Right cardiac atrium (tissue), 5 donors: ENCODE measurements around the gene LCTL. TPM values are rescaled to one million over a fixed set of nuclear protein-coding genes. Genes with fewer than 3 reads are reported as not detected.

ENCODE experiments used
- ATAC-seq, 2 donors: fragments of 200-7000 bp; cut with Tn5 transposase; one replicate each; pipeline versions ENCODE4 v1.8.0 to v1.9.1; 2020; ENCODE audit warnings: moderate library complexity in 2 of 2, mild to moderate bottlenecking in 1 of 2
- DNase-seq, 3 donors: peaks; one replicate each; pipeline ENCODE4 v3.0.0-alpha.2; 2020
- H3K27ac ChIP-seq: one replicate; pipeline ENCODE4 v1.5.1; 2013; ENCODE audit warnings: mild to moderate bottlenecking, low read length, control low read depth, moderate library complexity
- H3K27me3 ChIP-seq: one replicate; pipeline ENCODE4 v1.6.1; 2013; ENCODE audit not compliant: control insufficient read depth, insufficient read depth
- H3K4me1 ChIP-seq: one replicate; pipeline ENCODE4 v1.6.1; 2013; ENCODE audit warnings: low read length; ENCODE audit not compliant: control insufficient read depth, insufficient read depth
- H3K4me3 ChIP-seq: one replicate; pipeline ENCODE4 v1.5.1; 2013; ENCODE audit warnings: low read length, control low read depth
- H3K9me3 ChIP-seq: one replicate; pipeline ENCODE4 v1.6.1; 2013; ENCODE audit warnings: low read length; ENCODE audit not compliant: control insufficient read depth
- WGBS: extraction: QIAGEN DNeasy Blood & Tissue Kit; methylation state at CpG from one replicate; pipeline ENCODE4 v1.1.7; 2013; 5-methylcytosine and 5-hydroxymethylcytosine counted together
- intact Hi-C, 4 donors: fragments of 100-400 bp; cut with DNase I; formaldehyde crosslinking; loops; one replicate each; pipeline versions ENCODE4 v1.11.0 to v1.14.0; 2022 to 2023
- polyA plus RNA-seq: library from polyadenylated mRNA; stranded (reverse); fragments of 200-250 nt; gene quantifications from one replicate; pipeline ENCODE4 v1.2.3, GENCODE V29; 2013
- total RNA-seq, 4 donors: library from RNA; stranded (reverse); fragmentation: NEBNext Ultra II Directional; extraction: Animal tissue kit (Norgen Biotek cat#: 25700); gene quantifications; one replicate each; pipeline ENCODE4 v1.2.1, GENCODE V29; 2021
- donor health status: healthy with polysubstance abuse.
- donor health status: DM: no; HTN: yes; CAD: no.
- donor health status: DM: no; HTN: no; CAD: no.
- donor health status: DM: no; HTN: yes; CAD: no; lungs with severe emphysema.
- donor health status: DM: yes; HTN: yes; CAD: no.

The LCTL gene
- total and polyA plus RNA-seq, 5 donors = not detected

DNA sequence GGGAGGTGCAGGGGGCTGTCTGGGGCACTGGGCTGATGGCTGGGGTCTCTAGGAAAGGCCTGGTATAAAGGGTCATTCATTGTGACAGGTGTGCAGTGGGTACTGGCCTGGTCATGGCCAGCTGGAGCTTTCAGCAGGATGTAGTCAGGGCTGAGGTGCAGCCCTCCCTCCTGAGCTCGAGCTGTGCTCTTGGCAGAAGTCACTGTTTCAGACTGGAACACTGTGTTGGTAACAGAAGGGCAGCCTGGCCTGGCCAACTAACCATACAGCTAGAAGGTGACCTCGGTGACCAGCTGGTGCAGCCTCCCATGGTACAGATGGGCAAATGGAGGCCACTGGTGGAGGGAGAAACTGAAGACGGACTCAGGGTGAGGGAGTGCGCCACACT, 34.4 kb upstream of the LCTL start:
- Histone ChIP-seq H3K27me3 (no peaks in the 10 kb centered on the region), H3K4me3 (no peak overlapping the region), H3K27ac (no peak overlapping the region), H3K4me1 (no peaks in the 10 kb centered on the region), H3K9me3 (no peaks in the 10 kb centered on the region)
- ATAC-seq (peak in 1 of 2 donors; percentile 8), DNase-seq (no peak)
- 79% methylated on average over 4 of the region's 4 CpGs for WGBS
- intact Hi-C loops = loop anchor here (5.0 to 10.0 kb wide), 4 partner anchors 165 to 252 kb away; no protein-coding TSS in a partner anchor

DNA sequence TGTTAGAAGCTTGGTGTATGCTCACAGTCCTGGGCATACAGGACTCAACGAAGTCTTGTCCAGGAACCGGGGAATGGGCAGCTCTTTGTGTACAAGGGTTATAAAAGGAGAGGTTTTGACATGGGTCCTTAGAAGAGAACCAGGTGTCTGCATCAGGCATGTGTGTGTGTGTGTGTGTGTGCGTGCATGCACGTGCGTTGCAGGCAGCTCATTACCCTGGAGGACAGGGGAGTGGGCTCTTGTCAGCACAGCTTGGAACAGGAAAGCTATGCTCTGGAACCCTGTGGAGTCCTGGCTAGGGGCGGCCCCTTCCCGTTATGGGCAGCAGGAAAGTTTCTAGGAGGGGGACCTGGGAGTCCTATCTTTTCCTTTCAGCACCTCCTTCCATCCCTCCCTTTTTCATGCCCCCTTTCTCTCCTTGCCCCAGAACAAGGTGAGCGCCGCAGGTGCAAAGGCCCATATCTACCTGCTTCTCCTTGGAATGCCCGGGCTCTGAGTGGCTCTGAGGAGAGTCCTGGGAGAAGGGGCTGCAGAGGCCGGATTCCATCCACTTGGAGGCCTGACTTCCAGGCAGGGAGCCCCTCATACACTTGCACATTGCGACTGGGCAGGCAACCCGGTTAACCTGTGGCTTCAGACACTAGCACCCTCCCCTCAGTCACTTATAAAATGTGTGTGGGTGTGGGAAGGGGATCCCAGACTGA, 33.9 kb upstream of the LCTL start:
- DNase-seq (no peak), ATAC-seq (no peak)
- Histone ChIP-seq H3K9me3 (no peaks in the 10 kb centered on the region), H3K4me3 (no peak overlapping the region), H3K4me1 (no peaks in the 10 kb centered on the region), H3K27ac (no peak overlapping the region), H3K27me3 (no peaks in the 10 kb centered on the region)
- 92% methylated on average over 13 of the region's 13 CpGs for WGBS
- intact Hi-C loops = loop anchor here (5.0 to 10.0 kb wide), 4 partner anchors 165 to 253 kb away; no protein-coding TSS in a partner anchor

DNA sequence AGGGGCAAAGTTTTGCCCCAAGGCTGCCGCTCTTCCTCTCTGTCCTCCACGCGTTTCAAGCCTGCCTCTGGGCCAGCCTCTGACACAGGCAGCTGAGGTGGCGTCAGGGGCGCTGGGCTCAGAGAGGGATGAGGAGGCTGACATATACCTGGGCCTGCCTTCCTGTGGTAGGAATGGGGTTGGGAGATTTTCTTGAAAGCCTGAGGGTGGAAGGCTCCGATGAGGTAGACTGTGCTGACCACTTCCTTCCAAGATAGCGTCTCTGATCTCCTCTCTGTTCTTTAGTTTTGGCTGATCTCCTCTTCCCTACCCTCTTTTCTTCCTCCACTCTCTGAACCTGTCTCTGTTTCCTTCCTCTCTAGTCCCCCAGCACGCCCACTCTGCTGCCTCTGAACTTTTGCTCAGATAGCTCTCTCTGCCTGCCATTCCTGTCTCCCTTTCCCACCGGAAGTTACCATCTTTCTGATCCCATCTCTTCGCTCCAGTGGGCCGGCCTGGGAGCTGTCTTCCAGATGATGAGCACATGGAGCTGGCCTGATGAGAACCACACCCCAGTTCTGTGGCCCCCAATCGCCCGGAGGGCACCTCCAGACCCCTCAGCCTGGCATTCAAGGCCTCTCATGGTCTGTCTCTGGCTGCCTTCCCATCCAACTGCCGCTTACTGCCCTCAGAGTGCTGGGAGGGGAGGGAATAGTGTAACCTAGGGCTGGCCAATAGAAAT, 32.5 kb upstream of the LCTL start:
- ATAC-seq (no peak), DNase-seq (peak in 1 of 3 donors; percentile 6)
- Histone ChIP-seq H3K4me3 (no peak overlapping the region), H3K27me3 (no peaks in the 10 kb centered on the region), H3K27ac (no peak overlapping the region), H3K9me3 (no peaks in the 10 kb centered on the region), H3K4me1 (no peaks in the 10 kb centered on the region)
- WGBS = 78% methylated on average over 14 of the region's 14 CpGs
- intact Hi-C loops = no loop called here

DNA sequence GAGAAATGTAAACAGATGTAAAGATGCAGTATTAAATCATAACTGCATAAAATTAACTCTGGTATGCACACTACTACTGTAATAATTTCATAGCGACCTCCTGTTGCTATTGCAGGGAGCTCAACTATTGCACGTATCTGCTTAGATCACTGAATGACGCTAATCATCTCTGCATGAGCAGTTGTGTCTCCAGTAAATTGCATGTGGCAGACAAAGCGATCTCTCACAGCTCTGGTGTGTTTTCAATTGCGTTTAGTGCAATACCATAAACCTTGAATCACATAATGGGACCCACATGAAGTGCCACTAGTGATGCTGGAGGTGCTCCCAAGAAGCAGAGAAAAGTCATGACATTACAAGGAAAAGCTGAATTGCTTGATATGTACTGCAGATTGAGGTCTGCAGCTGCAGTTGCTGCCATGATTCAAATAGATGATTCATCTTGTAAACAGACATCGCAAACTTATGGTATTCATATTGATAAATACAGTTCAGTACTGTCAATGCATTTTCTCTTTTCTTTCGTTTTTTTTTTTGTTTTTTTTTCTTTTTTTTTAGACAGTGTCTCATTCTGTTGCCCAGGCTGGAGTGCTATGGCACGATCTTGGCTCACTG, 30.2 kb upstream of the LCTL start:
- H3K27ac ChIP-seq = no peak overlapping the region
- H3K4me1 ChIP-seq = no peaks in the 10 kb centered on the region
- no peak overlapping the region for H3K4me3 ChIP-seq
- ATAC-seq (no peak), DNase-seq (no peak)
- intact Hi-C loops = no loop called here
- H3K27me3 ChIP-seq = no peaks in the 10 kb centered on the region
- WGBS = 84% methylated on average over 8 of the region's 8 CpGs
- H3K9me3 ChIP-seq = no peaks in the 10 kb centered on the region

DNA sequence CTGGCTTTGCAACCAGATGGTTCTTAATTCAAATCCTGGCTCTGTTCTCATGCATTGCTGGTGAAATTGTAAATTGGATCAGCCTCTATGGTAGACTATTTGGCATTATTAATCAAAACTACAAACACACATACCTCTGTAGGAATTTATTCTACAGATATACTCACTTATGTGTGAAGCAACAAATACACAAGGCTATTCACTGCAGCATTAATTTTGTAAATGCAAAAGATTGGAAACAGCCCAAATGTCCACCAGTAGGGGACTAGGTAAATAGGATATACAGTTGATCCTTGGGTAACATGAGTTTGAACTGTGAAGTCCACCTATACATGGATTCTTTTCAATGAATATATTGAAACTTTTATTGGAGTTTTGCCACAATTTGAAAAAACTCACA, 29.5 kb upstream of the LCTL start:
- no peak overlapping the region for H3K4me3 ChIP-seq
- H3K27ac ChIP-seq = no peak overlapping the region
- no peaks in the 10 kb centered on the region for H3K27me3 ChIP-seq
- intact Hi-C loops = no loop called here
- DNase-seq = no peak
- no peaks in the 10 kb centered on the region for H3K9me3 ChIP-seq
- no peak for ATAC-seq
- no peaks in the 10 kb centered on the region for H3K4me1 ChIP-seq

DNA sequence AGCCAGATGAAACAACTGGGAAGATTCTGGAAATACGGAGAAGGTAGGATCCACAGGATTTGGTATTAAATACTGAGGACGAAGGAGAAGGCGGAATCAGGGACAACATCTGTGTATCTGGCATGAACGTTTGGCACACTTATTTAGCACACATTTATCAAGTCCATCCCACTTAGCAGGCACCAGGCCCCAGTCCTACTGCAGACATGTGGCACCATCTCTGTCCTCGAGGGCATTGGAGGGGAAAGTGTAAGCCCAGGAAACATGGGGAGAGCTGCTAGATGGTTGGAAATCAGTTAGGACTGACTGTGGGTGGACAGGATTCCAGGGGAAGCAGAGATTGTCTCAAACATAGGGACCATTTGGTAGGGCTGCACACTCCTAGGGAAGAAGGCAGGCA, 29.0 kb upstream of the LCTL start:
- no peaks in the 10 kb centered on the region for H3K9me3 ChIP-seq
- H3K27ac ChIP-seq = no peak overlapping the region
- DNase-seq (no peak), ATAC-seq (no peak)
- H3K4me3 ChIP-seq = no peak overlapping the region
- intact Hi-C loops = no loop called here
- H3K4me1 ChIP-seq = no peaks in the 10 kb centered on the region
- no peaks in the 10 kb centered on the region for H3K27me3 ChIP-seq
- WGBS = 70% methylated on average over 5 of the region's 5 CpGs

DNA sequence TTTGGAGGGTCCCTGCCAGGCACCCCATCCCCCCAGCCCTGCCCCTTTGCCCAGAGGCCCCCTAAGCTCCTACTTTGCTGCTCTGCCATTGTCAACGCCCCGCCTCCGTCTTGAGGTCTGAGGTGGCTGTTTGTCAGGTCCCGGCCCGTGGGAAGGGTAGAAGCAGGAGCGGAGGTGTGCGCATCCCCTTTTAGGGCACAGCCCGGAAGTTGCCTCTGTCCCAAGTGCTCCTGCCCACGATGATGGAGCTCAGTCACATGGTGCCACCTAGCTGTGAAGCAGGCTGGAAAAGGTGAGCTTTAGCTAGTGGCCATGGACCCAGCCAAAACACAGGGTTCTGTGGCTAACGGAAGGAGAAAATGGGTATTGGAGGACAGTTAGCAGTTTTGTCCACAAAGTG, 28.5 kb upstream of the LCTL start:
- H3K27me3 ChIP-seq = no peaks in the 10 kb centered on the region
- DNase-seq (peak in 2 of 3 donors; percentile 46 to 49), ATAC-seq (peak in 1 of 2 donors; percentile 25)
- H3K4me3 ChIP-seq = no peak overlapping the region
- H3K9me3 ChIP-seq = no peaks in the 10 kb centered on the region
- H3K4me1 ChIP-seq = no peaks in the 10 kb centered on the region
- WGBS = 85% methylated on average over 10 of the region's 10 CpGs
- no peak overlapping the region for H3K27ac ChIP-seq
- intact Hi-C loops = no loop called here

DNA sequence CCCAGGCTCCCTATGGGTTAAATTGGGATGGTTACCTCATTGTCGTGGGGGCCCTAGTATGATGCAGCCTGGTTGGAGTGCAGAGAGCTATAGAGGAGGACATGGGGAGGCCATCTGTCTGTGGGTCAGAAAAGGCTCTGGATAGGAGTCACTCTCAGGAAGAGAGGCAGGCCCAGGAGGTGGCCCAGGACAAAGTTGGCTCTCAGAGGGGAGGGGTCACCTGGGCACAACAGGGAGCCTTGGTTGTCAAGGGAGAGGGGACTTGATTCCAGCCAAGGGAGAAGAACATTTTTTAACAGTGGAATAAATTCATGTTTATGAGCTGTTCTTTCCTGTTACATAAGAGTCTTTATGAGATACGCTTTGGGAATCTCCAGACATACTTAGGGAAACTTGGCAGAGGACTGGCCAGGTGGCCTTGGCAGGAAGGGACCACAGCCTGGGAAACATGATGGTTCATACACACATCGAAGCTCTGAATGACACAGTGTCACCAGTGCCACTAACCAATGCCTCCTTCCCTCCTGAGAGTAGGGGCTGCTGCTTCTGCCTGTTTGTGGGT, 27.5 kb upstream of the LCTL start:
- no peak overlapping the region for H3K4me3 ChIP-seq
- H3K27me3 ChIP-seq = no peaks in the 10 kb centered on the region
- intact Hi-C loops = no loop called here
- H3K4me1 ChIP-seq = no peaks in the 10 kb centered on the region
- WGBS = 71% methylated on average over 3 of the region's 3 CpGs
- no peak overlapping the region for H3K27ac ChIP-seq
- ATAC-seq = peak in 1 of 2 donors; percentile 5
- no peaks in the 10 kb centered on the region for H3K9me3 ChIP-seq
- DNase-seq = peak in 1 of 3 donors; percentile 4

DNA sequence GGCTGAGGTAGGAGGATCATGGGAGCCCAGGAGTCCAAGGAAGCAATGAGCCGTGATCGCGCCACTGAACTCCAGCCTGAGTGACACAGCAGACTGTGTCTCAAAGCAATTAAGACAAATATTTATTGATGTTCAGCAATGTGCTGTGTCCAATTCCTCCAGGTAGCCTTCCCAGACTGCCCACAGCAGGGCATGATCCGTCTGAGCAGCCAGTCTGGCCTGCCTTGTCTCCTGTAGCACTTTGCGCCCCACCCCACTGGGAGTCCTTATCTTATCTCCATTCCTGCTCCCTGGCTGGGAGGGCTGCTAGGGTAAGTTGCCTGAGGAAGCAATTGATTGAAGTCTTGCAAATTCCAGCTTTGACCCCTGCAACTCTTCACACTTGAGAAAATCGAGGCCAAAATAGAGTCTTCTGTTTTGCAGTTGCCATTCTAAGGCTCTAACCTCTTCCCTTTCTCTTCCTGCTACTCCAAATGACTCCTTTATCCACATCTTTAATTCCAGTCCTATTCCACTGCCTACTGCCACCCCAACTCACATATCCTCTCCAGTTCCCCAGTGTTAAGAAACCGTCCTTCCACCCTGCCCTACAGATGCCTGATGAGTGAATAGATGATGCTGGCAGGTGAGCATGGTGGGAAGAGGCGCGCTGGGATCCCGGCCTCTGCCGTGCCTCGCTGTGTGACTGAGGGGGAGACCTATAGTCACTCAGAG, 26.9 kb upstream of the LCTL start:
- 80% methylated on average over 12 of the region's 12 CpGs for WGBS
- Histone ChIP-seq H3K4me1 (peaks cover 3% of the 10 kb centered on the region), H3K27me3 (no peaks in the 10 kb centered on the region), H3K4me3 (no peak overlapping the region), H3K27ac (no peak overlapping the region), H3K9me3 (no peaks in the 10 kb centered on the region)
- ATAC-seq (peak; percentile 48 to 63), DNase-seq (peak in 2 of 3 donors; percentile 10 to 55)
- intact Hi-C loops = no loop called here

DNA sequence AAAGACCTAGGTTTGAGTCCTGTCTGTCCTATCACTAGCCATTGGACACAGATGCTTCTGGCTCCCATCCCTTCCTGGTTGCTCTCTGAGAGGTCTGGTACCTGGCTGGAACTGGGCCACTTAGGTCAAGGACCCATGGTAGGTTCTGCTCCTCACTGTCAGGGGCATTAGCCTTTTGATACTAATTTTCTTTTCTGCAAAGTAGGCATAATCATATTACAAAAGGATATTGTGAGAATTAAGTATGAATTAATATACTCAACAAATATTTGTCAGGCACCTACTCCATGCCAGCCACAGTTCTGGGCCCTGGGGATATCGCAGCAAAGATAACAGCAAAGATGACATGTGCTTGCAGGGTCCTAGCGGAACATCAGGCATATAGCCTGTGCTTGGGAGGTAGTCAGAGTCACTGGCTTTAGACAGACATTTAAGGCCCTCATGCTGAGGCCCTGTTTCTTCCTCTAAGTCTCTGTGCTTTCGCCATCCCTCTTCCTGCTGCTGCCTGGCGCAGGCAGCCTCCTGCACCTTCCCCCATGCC, 25.6 kb upstream of the LCTL start:
- intact Hi-C loops = no loop called here

More for the DNA sequence above, 25.6 kb upstream of the LCTL start:
- 85% methylated on average over 4 of the region's 4 CpGs for WGBS
- ATAC-seq (no peak), DNase-seq (peak in 1 of 3 donors; percentile 12)
- Histone ChIP-seq H3K4me1 (peaks cover 3% of the 10 kb centered on the region), H3K4me3 (no peak overlapping the region), H3K27me3 (no peaks in the 10 kb centered on the region), H3K9me3 (no peaks in the 10 kb centered on the region), H3K27ac (no peak overlapping the region)
